Gastrocnemius medialis (tissue), 4 donors: ENCODE data around the gene FAM107B.

ENCODE experiments used
- CTCF ChIP-seq, 5 experiments: fragments of 450-650 bp in 3 of 5; fragments of 200-600 bp in 2 of 5; sonication (generic) in 2 of 5; IDR thresholded peaks in 4 of 5; conservative IDR thresholded peaks in 1 of 5; 1 replicate in 4 of 5; 2 replicates in 1 of 5; pipeline ENCODE4 v1.5.1; 2016 to 2019; ENCODE audit warnings: antibody characterized with exemption in 5 of 5, mild to moderate bottlenecking in 3 of 5, moderate library complexity in 3 of 5
- POLR2A ChIP-seq, 2 donors: fragments of 450-650 bp; IDR thresholded peaks; one replicate each; pipeline ENCODE4 v1.6.1; 2017; ENCODE audit warnings: antibody characterized with exemption in 2 of 2, mild to moderate bottlenecking in 2 of 2, moderate library complexity in 2 of 2

GRCh38 chr10:14681802-14682201 lies 92.9 kb downstream of the FAM107B start:
- TF ChIP-seq POLR2A (IDR thresholded peaks at IDR 0.05) (no peak), CTCF (IDR thresholded peaks at IDR 0.05 in 4 of 5, conservative IDR thresholded peaks at IDR 0.05 in 1 of 5) (no peak)
